LNCaP clone FGC (cell line): Measurements from ENCODE around the gene MAP3K12.

Experiments used
- DNase-seq: peaks from one replicate; pipeline ENCODE4 v3.0.0-alpha.2; 2011; ENCODE audit warnings: low read depth
- H3K4me3 ChIP-seq: 2 replicates; pipeline ENCODE4 v1.5.1; 2011; ENCODE audit warnings: mild to moderate bottlenecking, low read depth, low read length, control low read depth
- TF ChIP-seq, protein P1 (sequence below): IDR thresholded peaks from 2 replicates; pipeline ENCODE4 v1.5.1; 2012; ENCODE audit warnings: mild to moderate bottlenecking; ENCODE audit not compliant: control insufficient read depth, insufficient read depth; ENCODE audit errors: extremely low read depth

The MAP3K12 gene

DNA sequence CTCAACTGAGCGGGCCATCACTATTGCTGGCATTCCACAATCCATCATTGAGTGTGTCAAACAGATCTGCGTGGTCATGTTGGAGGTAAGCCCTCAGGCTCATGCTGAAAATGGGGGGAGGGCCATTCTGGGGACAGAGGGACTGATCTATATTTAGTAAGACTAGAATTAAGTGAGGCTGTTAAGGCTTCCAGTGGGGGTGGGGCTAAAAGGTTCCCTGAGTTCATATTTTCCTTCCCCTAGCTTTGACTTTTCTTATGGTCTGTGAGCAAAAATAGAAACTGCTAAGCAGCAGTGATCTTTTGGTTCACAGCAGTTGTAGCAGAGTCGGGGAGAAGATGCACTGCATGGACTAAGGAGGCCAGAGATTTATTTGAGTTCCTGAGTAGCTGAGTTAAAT is 38.2 kb downstream of the MAP3K12 start:
- DNase-seq = no peak

DNA sequence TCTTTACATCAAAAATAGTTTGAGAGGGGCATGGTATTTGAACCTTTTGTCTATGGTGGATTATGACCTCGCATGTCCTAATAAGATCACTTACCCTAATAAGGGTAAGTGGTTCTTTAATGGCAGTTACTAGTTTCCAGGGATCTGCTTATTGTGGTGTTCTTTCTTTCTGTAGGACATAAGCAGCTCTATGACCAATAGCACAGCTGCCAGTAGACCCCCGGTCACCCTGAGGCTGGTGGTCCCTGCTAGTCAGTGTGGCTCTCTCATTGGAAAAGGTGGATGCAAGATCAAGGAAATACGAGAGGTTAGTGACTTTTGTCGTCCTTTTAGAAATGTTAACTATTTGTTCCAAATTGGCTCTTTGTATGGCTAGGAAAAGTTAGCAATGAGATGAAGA is 40.2 kb downstream of the MAP3K12 start:
- DNase-seq = no peak
- no peak overlapping the region for H3K4me3 ChIP-seq

More for the DNA sequence above, 38.2 kb downstream of the MAP3K12 start:
- TF ChIP-seq, protein P1, sequence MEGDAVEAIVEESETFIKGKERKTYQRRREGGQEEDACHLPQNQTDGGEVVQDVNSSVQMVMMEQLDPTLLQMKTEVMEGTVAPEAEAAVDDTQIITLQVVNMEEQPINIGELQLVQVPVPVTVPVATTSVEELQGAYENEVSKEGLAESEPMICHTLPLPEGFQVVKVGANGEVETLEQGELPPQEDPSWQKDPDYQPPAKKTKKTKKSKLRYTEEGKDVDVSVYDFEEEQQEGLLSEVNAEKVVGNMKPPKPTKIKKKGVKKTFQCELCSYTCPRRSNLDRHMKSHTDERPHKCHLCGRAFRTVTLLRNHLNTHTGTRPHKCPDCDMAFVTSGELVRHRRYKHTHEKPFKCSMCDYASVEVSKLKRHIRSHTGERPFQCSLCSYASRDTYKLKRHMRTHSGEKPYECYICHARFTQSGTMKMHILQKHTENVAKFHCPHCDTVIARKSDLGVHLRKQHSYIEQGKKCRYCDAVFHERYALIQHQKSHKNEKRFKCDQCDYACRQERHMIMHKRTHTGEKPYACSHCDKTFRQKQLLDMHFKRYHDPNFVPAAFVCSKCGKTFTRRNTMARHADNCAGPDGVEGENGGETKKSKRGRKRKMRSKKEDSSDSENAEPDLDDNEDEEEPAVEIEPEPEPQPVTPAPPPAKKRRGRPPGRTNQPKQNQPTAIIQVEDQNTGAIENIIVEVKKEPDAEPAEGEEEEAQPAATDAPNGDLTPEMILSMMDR = no peak
- H3K4me3 ChIP-seq = no peak overlapping the region

DNA sequence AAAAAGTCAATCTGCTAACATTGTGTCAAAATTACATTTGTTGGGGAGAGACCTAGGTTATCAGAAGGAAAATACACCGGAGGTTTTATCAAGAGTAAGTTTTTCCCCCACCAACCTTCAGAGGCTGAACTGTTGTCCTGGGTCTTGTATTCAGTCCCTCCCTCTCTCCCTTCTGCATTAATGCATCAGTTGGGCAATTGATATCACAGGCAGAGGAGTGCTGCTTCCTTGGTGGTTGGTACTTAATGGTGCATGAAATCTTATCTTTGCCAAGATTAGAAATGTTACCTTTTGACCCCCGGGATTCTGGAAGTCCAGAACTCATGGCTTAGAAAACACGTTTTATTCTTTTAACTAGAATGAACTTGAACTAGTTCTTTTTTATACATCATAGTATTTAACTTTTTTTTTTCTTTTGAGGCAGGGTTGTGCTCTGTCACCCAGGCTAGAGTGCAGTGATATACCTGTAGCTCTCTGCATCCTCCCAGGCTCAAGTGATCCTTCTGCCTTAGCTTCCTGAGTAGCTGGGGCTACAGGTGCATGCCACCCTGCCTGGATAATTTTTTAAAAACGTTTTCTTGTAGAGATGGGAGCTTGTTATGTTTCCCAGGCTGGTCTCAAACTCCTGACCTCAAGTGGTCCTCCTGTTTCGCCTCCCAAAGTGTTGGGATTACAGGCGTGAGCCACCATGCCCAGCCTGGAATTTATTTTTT is 42.4 kb downstream of the MAP3K12 start:
- no peak for DNase-seq
- H3K4me3 ChIP-seq = no peak overlapping the region
- TF ChIP-seq, protein P1 = no peak

More for the DNA sequence above, 40.2 kb downstream of the MAP3K12 start:
- TF ChIP-seq, protein P1 = no peak

DNA sequence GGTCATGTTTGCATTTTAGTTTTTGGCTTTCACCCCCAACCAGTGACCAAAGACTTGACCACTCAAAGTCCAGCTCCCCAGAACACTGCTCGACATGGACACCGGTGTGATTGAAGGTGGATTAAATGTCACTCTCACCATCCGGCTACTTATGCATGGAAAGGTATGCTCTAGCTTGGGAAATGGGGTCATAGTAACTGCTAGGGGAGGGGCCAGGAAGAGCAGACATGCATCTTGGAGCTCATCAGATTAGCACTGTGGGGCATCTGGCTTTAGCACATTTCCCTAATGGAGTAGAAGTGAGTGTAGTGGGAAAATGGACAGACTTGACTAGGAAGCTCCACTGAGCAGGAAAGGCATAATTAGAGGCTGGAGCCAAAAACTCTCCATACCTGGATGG is 44.6 kb downstream of the MAP3K12 start:
- TF ChIP-seq, protein P1 = no peak
- DNase-seq = no peak
- H3K4me3 ChIP-seq = no peak overlapping the region

DNA sequence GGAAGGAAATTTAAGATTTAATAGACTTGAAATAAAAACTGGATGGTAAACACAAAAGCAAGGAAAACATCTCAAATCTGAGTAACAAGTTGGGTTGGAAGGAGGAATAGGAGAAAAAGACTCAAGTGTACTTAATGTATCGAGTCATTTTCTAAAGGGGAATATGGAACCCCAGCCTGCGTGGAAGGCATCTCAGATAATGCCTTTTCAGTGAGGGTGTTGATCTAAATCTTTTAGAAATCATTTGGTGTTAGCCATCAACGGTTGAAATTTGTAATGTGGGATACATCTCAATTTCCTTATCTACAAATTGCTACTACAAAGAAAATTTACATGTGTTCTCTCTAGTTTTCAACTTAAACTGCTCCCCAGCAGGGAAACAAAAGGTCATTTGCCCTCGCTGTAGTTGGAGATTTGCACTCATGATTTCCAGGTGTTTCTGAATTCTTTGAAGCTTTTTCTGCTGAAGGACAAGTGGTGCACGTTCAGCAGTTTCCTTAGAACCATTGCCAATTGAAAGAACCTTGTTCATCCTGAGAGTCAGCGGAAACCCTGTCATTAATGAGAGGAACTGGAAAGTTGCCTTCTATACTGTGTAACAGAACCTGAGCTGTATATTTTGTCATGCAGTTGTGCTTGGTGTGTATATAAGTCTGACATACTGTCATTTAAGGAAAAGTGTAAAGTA is 45.2 kb downstream of the MAP3K12 start:
- TF ChIP-seq, protein P1 = no peak
- no peak for DNase-seq
- H3K4me3 ChIP-seq = peak overlapping the region; percentile 72

DNA sequence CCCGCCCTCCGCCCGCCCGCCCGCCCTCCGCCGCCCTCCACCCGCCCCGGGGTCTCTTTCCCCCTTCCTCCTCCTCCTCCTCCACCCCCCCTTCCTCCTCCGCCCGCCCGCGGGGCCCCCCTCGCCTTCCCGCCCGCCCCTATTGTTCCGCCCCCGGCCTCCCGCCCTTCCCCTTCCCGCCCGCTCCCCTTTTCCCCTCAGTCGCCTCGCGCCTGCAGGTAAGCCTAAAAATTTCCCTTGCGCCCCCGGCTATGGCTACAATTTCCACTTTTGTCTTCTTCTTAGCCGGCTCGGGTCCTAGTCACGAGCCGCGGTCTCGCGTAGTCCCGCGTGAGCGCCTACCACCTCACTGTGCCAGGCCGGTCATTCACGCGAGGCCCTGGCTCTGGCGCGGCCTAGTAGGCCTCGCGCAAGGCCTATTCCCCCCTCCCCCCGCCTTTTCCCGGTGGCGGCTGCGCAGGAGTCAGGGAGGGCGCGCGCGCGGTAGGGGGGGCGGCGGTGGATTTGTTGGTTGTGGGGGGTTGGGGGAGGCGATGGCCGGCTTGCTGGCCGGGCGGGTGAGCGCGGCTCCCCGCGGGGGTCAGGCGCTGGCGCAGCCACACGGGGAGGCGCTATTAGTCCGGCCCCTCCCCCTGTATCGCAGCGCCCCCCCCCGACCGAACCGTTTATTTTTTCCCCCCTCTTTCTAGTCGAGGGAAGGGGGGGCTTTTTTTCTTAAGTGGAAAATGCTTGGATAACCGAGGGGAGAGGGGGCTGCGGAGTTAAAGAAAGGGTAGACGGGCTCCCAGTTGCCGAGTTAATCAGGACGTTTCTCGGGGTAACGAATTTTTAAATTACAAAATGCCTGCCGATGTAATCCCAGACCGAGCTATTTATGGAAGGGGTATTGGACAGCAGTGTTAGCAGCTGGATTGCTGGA is 46.8 kb downstream of the MAP3K12 start:
- DNase-seq = no peak
- TF ChIP-seq, protein P1 = peak; percentile 45; the same call in 1 of the 2 replicates
- peak overlapping the region; percentile 72 for H3K4me3 ChIP-seq
